ENCODE data around the gene ZNF814.
A peak's percentile ranks its signal among the peaks of the same experiment; 100 is the strongest.
"Not testable (repeated sequence)": the region's sequence is repeated elsewhere in the genome, so short reads cannot be mapped to it uniquely, and the experiment has no call there.

Gene ZNF814

DNA sequence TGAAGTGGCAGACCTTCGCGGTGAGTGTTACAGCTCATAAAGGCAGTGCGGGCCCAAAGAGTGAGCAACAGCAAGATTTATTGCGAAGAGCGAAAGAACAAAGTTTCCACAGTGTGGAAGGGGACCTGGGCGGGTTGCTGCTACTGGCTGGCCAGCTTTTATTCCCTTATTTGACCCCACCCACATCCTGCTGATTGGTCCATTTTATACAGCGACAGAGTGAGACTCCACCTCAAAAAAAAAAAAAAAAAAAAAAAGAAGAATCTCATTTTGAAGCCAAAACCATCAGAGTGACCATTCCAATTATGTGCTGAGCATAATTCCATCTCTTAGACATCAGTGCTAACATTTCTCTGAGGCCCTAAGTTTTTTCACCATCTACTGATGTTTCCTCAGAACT is 72.2 kb downstream of the ZNF814 start:
- no peak for DNase-seq (ENCODE audit: low read depth in 2 of 2)

DNA sequence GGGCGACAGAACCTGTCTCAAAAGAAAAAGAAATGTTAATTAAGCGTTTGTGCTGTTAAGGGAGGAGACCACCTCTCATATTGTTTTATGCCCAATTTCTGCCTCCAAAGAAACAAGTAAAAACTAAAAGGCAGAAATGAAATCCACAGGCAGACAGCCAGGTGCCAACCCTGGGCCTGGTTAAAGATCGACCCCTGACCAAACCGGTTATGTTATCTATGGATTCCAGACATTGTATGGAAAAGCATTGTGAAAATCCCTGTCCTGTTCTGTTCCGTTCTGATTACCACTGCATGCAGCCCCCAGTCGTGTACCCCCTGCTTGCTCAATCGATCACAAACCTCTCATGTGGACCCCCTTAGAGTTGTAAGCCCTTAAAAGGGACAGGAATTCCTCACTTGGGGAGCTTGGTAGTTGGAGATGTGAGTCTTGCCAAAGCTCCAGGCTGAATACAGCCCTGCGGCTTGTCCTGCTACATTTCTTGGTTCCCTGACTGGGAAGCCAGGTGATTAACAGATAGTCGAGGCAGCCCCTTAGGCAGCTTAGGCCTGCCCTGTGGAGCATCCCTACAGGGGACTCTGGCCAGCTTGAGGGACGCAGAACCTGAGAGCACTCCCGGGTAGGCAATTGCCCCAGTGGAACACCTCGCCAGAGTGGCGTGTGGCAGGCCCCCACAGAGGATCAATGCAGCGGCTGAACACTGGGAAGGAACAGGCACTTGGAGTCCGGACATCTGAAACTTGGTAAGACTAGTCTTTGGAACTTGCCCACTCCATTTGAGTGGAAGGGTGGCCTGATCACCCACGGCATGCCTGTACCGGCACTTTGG is 73.4 kb downstream of the ZNF814 start:
- DNase-seq (ENCODE audit: low read depth in 2 of 2): no peak

DNA sequence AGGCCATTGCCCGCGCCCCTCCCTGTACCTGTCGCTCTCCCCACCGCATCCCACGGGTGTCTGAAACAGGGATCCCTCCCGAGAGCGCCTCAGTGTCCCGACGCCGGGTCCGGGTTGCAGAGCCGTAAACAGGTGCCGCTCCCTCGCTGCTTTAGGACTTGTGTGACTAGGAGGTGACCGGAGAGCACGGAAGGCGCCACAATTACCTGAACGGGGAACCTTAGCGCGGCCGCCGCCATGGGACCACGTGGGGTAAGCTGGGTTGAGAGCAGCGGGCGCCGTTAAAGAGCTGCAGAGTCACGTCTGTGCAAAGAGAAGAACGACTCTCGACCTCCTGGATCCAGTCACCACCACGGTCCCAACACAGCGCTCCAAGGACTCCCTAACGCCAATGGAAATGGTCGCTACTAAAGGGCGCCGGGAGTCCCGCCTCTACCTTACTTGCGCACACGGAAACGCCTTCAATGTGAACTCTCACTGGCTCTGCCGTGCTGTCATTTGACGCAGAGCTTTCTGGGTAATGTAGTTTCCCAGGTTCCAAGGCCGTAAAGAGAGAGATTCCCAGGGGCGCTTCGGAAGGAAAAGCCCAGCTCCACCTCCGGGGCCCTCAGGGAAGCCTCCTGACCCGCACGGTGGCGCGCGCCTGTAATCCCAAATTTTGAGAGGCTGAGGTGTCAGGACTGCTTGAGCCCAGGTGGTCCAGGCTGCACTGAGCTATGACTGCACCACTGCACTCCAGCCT is 74.2 kb downstream of the ZNF814 start, which contains the start of gene ZNF552:
TSS of gene ZNF552 (minus strand) at position 409 of the 742 bp plus-strand sequence. CDS start at position 239, 170 bp downstream.
- peak; percentile 55 to 56 for DNase-seq (ENCODE audit: low read depth in 2 of 2)

DNA sequence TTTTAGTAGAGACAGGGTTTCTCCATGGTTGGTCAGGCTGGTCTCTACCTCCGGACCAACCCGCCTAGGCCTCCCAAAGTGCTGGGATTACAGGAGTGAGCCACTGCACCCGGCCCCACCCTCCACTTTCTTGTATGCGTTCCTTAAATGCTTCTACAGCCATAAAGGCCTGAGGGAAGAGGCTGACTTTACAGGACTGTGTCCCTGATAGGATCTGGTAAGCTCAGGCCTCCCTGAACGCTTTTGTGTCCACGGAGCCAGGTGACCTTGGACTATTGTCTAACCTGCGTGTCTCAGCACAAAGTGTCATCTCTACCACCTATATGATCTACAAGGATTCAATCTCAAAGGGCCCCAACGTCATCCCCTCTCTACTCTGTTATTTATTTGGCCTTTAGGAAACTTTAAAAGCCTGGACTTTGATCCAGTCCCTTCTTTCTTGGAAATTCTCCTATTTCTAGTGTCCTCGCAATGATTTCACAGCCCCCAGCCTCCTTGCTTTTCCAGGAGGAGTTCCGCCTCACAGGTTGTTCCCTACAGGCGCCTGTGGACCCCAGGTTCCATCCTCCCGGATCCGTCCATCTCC is 74.8 kb downstream of the ZNF814 start:
- no peak for DNase-seq (ENCODE audit: low read depth in 2 of 2)

DNA sequence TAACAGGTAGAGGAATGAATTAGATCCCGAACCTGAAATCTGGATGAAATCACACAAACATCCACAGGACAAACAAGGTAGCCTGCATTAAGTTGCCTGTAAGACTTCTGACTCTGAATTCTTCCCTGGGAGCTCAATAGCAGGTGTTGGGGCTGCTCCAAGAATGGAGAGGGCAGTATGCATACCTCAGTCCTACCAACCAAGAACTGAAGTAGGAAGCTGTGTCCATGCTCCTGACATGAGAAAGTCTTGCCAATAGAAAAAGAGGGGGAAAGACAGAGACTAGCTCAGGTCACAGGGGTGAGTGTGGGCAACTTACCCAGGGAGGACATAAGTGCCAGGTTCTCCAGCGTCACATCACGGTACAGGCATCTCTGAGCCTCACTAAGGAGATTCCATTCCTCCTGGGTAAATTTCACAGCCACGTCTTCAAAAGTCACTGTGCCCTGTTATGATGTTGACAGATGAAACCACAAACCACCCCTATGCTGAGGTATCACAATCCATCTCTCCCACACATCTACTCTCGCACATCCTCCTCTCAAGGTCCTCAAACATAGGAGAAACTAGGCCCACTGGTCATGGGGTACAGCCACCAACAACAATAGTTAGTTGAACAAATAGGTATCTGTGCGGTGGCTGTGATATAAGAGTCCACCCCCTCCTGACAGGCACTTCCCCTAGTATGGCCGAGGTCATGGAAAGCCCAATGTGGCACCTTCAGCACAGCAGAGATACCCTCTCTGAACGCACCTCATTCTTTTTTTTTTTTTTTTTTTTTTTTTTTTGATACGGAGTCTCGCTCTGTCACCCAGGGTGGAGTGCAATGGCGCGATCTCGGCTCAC is 75.6 kb downstream of the ZNF814 start:
- not testable (repeated sequence) for DNase-seq (ENCODE audit: low read depth in 2 of 2)

DNA sequence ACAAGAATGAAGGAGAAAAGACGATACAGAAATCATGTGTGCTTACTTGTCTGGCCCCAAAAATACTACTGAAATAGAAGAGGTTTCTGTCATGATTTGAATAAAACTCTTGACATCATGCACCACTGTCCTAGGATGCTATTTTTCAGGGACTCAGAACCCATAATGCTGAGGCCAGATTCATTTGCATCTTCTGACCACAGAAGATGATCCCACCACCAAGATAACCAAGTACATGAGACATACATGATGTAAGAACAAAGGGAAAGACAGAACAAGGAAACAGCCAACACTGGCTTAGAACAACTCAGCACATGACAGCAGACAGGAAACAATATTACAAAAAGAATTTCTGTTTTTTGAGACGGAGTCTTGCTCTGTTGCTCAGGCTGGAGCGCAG is 76.6 kb downstream of the ZNF814 start:
- DNase-seq (ENCODE audit: low read depth in 2 of 2): no peak

DNA sequence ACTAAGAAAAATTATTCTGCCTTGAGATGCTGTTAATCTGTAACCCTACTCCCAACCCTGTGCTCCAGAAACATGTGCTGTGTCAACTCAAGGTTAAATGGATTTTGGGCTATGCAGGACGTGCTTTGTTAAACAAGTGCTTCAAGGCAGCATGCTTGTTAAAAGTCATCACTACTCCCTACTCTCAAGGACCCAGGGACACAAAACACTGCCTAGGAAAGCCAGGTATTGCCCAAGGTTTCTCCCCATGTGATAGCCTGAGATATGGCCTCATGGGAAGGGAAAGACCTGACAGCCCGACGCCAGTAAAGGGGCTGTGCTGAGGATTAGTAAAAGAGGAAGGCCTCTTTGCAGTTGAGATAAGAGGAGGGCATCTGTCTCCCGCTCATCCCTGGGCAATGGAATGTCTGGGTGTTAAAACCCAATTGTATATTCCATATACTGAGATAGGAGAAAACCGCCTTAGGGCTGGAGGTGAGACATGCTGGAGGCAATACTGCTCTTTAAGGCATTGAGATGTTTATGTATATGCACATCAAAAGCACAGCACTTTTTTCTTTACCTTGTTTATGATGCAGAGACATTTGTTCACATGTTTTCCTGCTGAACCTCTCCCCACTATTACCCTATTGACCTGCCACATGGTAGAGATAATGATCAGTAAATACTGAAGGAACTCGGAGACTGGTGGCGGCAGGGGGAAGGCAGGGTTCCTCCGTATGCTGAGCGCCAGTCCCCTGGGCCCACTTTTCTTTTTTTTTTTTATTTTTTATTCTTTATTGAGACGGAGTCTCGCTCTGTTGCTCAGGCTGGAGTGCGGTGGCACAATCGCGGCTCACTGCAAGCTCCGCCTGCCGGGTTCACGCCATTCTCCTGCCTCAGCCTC is 78.2 kb downstream of the ZNF814 start:
- DNase-seq (ENCODE audit: low read depth in 2 of 2): not testable (repeated sequence)

DNA sequence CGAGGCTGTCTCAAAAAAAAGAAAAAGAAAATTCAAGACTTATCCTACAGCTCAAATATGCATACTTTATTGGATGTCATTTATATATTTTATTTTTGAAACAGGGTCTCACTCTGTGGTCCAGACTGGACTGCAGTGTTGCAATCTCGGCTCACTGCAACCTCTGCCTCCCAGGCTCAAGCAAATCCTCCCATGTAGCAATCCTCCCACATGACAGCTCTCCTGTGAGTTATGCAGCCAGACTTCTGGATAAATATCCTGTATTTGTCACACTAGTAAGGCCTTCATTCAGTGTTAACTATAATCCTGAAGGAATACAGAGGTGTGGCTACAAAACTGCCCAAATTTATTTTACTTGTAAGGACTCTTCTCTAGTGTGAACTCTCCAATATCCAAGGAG is 81.3 kb downstream of the ZNF814 start:
- no peak for DNase-seq (ENCODE audit: low read depth in 2 of 2)

DNA sequence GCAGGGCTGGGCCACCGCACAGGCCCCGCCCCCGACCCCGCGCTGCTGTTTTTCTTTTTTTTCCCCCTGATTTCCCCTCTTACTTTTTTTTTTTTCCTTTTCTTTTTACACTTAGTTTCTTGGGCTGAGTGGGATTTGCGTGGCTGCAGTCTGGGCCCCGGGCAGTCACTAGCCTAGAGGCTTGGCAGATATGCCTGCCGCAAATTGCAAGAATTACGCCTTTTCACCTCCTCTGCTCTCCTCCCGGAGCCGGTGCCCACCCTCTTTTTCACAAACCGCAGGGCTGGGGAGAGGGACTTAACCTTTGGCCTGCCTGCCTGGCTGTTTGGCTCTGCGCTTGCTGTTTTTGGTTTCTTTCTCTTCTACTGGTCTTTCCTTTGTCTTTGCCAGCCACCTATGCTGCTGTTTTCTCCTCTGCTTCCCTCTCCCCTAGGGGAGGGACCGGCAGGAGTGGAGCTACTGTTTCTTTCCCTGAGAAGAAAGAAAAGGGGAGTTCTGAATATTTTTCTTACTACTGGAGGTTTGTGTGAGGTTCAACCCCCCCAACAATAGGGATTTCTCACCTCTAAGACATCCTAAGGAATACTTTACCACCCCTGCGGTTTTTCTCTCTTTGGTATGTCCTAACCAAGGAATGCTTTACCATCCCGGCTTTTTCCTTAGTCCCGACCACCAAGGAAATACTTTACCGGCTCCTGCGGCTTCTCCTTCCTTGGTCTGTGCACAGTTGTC is 85.1 kb downstream of the ZNF814 start:
- no peak for DNase-seq (ENCODE audit: low read depth in 2 of 2)

DNA sequence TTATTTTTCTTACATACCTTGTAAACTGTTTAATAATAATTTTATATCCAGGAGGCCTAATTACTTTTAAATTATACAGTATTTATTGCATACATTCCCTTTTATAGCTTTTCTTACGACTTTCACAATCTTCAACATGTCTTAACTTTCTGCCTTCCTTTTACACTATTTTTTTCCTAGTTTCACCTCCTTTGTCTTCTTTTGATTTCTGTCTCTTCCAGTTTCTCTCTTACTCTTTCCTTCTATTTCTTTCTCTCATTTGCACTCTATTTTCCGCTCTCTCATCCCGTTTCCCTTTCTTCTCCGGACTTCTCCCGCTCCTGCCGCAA is 85.6 kb downstream of the ZNF814 start:
- DNase-seq (ENCODE audit: low read depth in 2 of 2): no peak

DNA sequence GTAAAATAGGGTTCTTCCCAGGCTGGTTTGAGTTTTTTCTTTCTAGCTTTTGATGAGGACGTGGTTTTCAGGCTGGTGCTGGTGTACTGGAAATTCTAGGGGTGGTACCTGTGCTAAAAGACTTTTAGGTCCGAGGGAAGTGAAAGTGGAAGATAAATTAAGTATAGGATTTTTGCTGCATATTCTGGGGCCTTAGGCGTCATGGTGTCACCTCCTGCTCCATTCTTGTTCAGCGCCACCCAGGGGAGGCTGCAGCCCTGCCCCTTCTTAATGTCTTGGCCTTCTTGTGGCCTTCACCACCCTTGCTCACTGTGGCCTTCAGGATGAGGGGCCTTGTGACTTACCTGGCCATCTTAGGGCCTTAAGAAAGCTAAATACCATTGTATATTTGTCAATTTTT is 86.6 kb downstream of the ZNF814 start:
- no peak for DNase-seq (ENCODE audit: low read depth in 2 of 2)

DNA sequence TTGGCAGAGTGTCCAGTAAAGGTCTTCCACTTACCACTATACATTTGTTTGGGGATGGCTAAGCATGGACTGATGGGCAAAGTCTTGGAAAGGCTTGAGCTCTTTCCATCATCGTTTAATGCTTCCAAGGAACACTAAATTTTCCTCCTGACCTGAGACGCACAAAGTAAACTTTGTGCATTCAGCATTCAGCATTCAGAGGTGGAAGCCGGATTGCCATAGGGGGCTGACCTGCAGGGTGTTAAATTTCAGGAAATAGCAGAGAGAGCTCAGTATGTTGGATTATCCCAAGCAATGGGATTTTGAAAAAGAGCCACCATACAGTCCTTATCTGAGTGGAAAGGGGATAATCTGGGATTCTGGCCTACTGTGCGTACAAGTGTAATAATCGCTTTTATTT is 88.1 kb downstream of the ZNF814 start:
- no peak for DNase-seq (ENCODE audit: low read depth in 2 of 2)

Measured in activated CD4-positive, alpha-beta T cell treated with anti-CD3 and anti-CD28 coated beads for 24 hours (primary cell).